Neuronal stem cell (in vitro differentiated cells): ENCODE data around the gene MACROH2A1.

Experiments used
- DNase-seq: peaks from one replicate; pipeline ENCODE4 v3.0.0-alpha.2; 2013; ENCODE audit warnings: low spot score
- H2AFZ ChIP-seq: one replicate; pipeline ENCODE4 v1.6.1; 2013; ENCODE audit warnings: mild to moderate bottlenecking, low read length, inconsistent platforms
- H2AK5ac ChIP-seq: 2 replicates; pipeline ENCODE4 v1.6.1; 2013; ENCODE audit warnings: low read depth, mild to moderate bottlenecking, inconsistent platforms, low read length, moderate library complexity, mixed read lengths
- H2BK120ac ChIP-seq: 2 replicates; pipeline ENCODE4 v1.6.1; 2013; ENCODE audit warnings: low read depth, mild to moderate bottlenecking, inconsistent platforms, low read length, moderate library complexity, mixed read lengths
- H2BK12ac ChIP-seq: one replicate; pipeline ENCODE4 v1.6.1; 2013; ENCODE audit warnings: low read length, inconsistent platforms
- H2BK15ac ChIP-seq: 2 replicates; pipeline ENCODE4 v1.6.1; 2013; ENCODE audit warnings: mild to moderate bottlenecking, low read length, inconsistent platforms, mixed read lengths
- H2BK5ac ChIP-seq: one replicate; pipeline ENCODE4 v1.6.1; 2013; ENCODE audit warnings: inconsistent platforms, mild to moderate bottlenecking, low read length, moderate library complexity
- H3K14ac ChIP-seq: one replicate; pipeline ENCODE4 v1.6.1; 2013; ENCODE audit warnings: low read length, inconsistent platforms
- H3K18ac ChIP-seq: 2 replicates; pipeline ENCODE4 v1.6.1; 2013; ENCODE audit warnings: low read length, inconsistent platforms
- H3K23ac ChIP-seq: 2 replicates; pipeline ENCODE4 v1.6.1; 2013; ENCODE audit warnings: low read depth, mild to moderate bottlenecking, mixed read lengths, low read length, inconsistent platforms; ENCODE audit not compliant: poor library complexity
- H3K27ac ChIP-seq: replicated peaks from 3 replicates; pipeline ENCODE4 v1.5.1; 2013; ENCODE audit warnings: low read length, inconsistent platforms
- H3K27me3 ChIP-seq, 3 experiments: 2 replicates each; pipeline ENCODE4 v1.6.1; 2013; ENCODE audit warnings: low read length in 3 of 3, mild to moderate bottlenecking in 2 of 3, inconsistent platforms in 1 of 3, low read depth in 1 of 3, mixed read lengths in 1 of 3, moderate library complexity in 1 of 3; ENCODE audit not compliant: control insufficient read depth in 3 of 3, insufficient read depth in 3 of 3
- H3K36me3 ChIP-seq, 2 donors: replicated peaks in 1 of 2; 2 replicates each; pipeline ENCODE4 v1.6.1; 2013; ENCODE audit warnings: low read length in 2 of 2; ENCODE audit not compliant: control insufficient read depth in 2 of 2, insufficient read depth in 2 of 2
- H3K4ac ChIP-seq: 2 replicates; pipeline ENCODE4 v1.6.1; 2013; ENCODE audit warnings: inconsistent platforms, mild to moderate bottlenecking, low read length, moderate library complexity
- H3K4me1 ChIP-seq, 2 donors: 1 replicate in 1 of 2; 2 replicates in 1 of 2; pipeline ENCODE4 v1.6.1; 2013; ENCODE audit warnings: low read length in 2 of 2, low read depth in 1 of 2; ENCODE audit not compliant: control insufficient read depth in 2 of 2, insufficient read depth in 1 of 2
- H3K4me2 ChIP-seq: one replicate; pipeline ENCODE4 v1.6.1; 2013; ENCODE audit warnings: mild to moderate bottlenecking, low read length, inconsistent platforms; ENCODE audit not compliant: insufficient read depth, poor library complexity, severe bottlenecking
- H3K4me3 ChIP-seq, 2 donors: 2 replicates each; pipeline ENCODE4 v1.5.1; 2013; ENCODE audit warnings: low read length in 2 of 2, mild to moderate bottlenecking in 2 of 2, inconsistent platforms in 1 of 2, moderate library complexity in 1 of 2
- H3K79me1 ChIP-seq: one replicate; pipeline ENCODE4 v1.6.1; 2013; ENCODE audit warnings: low read depth, mild to moderate bottlenecking, inconsistent platforms, low read length, moderate library complexity
- H3K9ac ChIP-seq: one replicate; pipeline ENCODE4 v1.6.1; 2013; ENCODE audit warnings: mild to moderate bottlenecking, low read depth, low read length, inconsistent platforms; ENCODE audit not compliant: poor library complexity
- H3K9me3 ChIP-seq, 2 donors: replicated peaks in 1 of 2; 2 replicates each; pipeline versions ENCODE3 to v1.6.1; 2013; ENCODE audit warnings: low read length in 2 of 2, mild to moderate bottlenecking in 2 of 2, inconsistent platforms in 1 of 2, low read depth in 1 of 2, mixed read lengths in 1 of 2, moderate library complexity in 1 of 2; ENCODE audit not compliant: control insufficient read depth in 2 of 2, insufficient read depth in 1 of 2
- H4K8ac ChIP-seq: one replicate; pipeline ENCODE4 v1.6.1; 2013; ENCODE audit warnings: low read depth, mild to moderate bottlenecking, inconsistent platforms, low read length, moderate library complexity
- H4K91ac ChIP-seq: one replicate; pipeline ENCODE4 v1.6.1; 2013; ENCODE audit warnings: low read length, low read depth, mild to moderate bottlenecking, inconsistent platforms; ENCODE audit not compliant: poor library complexity
- WGBS, 2 donors: extraction: QIAGEN DNeasy Blood & Tissue Kit; methylation state at CpG; one replicate each; pipeline ENCODE4 v1.1.7; 2013; ENCODE audit warnings: missing lambda C conversion rate in 2 of 2, mixed read lengths in 1 of 2; ENCODE audit not compliant: insufficient read length in 2 of 2, insufficient replicate concordance in 1 of 2; ENCODE audit errors: extremely low coverage in 2 of 2; 5-methylcytosine and 5-hydroxymethylcytosine counted together

MACROH2A1 gene

GRCh38 chr5:135375040-135375793 lies 23.8 kb downstream of the MACROH2A1 start:
- Histone ChIP-seq H3K23ac (no peak overlapping the region), H3K14ac (no peak overlapping the region), H3K4ac (no peak overlapping the region), H3K9ac (no peak overlapping the region), H3K36me3 (peaks cover 36 to 100% of the 10 kb centered on the region in 2 donors), H3K79me1 (peaks cover 9% of the 10 kb centered on the region), H3K27ac (no peak overlapping the region), H2BK5ac (no peak overlapping the region), H3K18ac (no peak overlapping the region), H4K8ac (no peak overlapping the region), H2AK5ac (no peak overlapping the region), H3K4me1 (peaks cover 0 to 10% of the 10 kb centered on the region in 2 donors), H3K4me3 (no peak overlapping the region), H2AFZ (no peak overlapping the region), H2BK120ac (no peak overlapping the region), H4K91ac (no peak overlapping the region), H3K27me3 (no peaks in the 10 kb centered on the region), H2BK15ac (no peak overlapping the region), H3K9me3 (no peaks in the 10 kb centered on the region), H2BK12ac (no peak overlapping the region), H3K4me2 (no peak overlapping the region)
- no CpG with 5 or more reads among the region's 6 CpGs for WGBS, 2 donors
- no peak for DNase-seq

- H3K4ac ChIP-seq: no peak overlapping the region
- H3K36me3 ChIP-seq: peaks cover 39 to 100% of the 10 kb centered on the region in 2 donors
- H2BK5ac ChIP-seq: no peak overlapping the region
- H3K4me1 ChIP-seq: peaks cover 0 to 10% of the 10 kb centered on the region in 2 donors
- no peak overlapping the region for H3K9ac ChIP-seq
- H4K91ac ChIP-seq: no peak overlapping the region
- no CpG with 5 or more reads among the region's 7 CpGs for WGBS, 2 donors
- no peaks in the 10 kb centered on the region for H3K27me3 ChIP-seq
- peak overlapping the region; percentile 80 for H3K18ac ChIP-seq
- no peak overlapping the region for H3K4me3 ChIP-seq
- no peak overlapping the region for H4K8ac ChIP-seq
- H3K4me2 ChIP-seq: peak overlapping the region; percentile 26
- peaks cover 7% of the 10 kb centered on the region for H3K79me1 ChIP-seq
- no peak overlapping the region for H3K27ac ChIP-seq
- no peak overlapping the region for H2AFZ ChIP-seq
- peak overlapping the region; percentile 21 for H3K14ac ChIP-seq
- DNase-seq: no peak
- no peak overlapping the region for H2BK12ac ChIP-seq
- H3K23ac ChIP-seq: no peak overlapping the region
- no peaks in the 10 kb centered on the region for H3K9me3 ChIP-seq
- H2AK5ac ChIP-seq: no peak overlapping the region
- no peak overlapping the region for H2BK15ac ChIP-seq
- H2BK120ac ChIP-seq: no peak overlapping the region
Measured at GRCh38 chr5:135373736-135374515, 25.1 kb downstream of the MACROH2A1 start.

GRCh38 chr5:135372654-135373381 lies 26.2 kb downstream of the MACROH2A1 start:
- H2BK15ac ChIP-seq: no peak overlapping the region
- H3K9me3 ChIP-seq: no peaks in the 10 kb centered on the region
- peaks cover 41 to 100% of the 10 kb centered on the region in 2 donors for H3K36me3 ChIP-seq
- no peak overlapping the region for H3K18ac ChIP-seq
- H3K4ac ChIP-seq: no peak overlapping the region
- H3K27ac ChIP-seq: no peak overlapping the region
- no peak overlapping the region for H3K4me2 ChIP-seq
- peaks cover 0 to 10% of the 10 kb centered on the region in 2 donors for H3K4me1 ChIP-seq
- peaks cover 7% of the 10 kb centered on the region for H3K79me1 ChIP-seq
- H2BK5ac ChIP-seq: no peak overlapping the region
- H3K9ac ChIP-seq: no peak overlapping the region
- no peaks in the 10 kb centered on the region for H3K27me3 ChIP-seq
- no peak overlapping the region for H2AFZ ChIP-seq
- H2BK12ac ChIP-seq: no peak overlapping the region
- no peak overlapping the region for H3K4me3 ChIP-seq
- no peak overlapping the region for H2BK120ac ChIP-seq
- no peak overlapping the region for H4K91ac ChIP-seq
- no peak overlapping the region for H4K8ac ChIP-seq
- DNase-seq: no peak
- no peak overlapping the region for H2AK5ac ChIP-seq
- H3K14ac ChIP-seq: no peak overlapping the region
- no peak overlapping the region for H3K23ac ChIP-seq
- WGBS, 2 donors: no CpG with 5 or more reads among the region's 10 CpGs
